ENCODE results near the gene RAB11FIP3.

The RAB11FIP3 gene

GRCh38 chr16:533391-534123, 108.1 kb downstream of the RAB11FIP3 start:
- Histone ChIP-seq H3K4me1 (ENCODE audit: control insufficient read depth, insufficient read depth, low read depth, low read length) (peaks cover 71% of the 10 kb centered on the region), H2BK120ac (ENCODE audit: low read depth, low read length) (no peak overlapping the region), H2AK5ac (ENCODE audit: low read length, severe bottlenecking) (no peak overlapping the region), H3K27ac (ENCODE audit: low read length, poor library complexity, severe bottlenecking) (no peak overlapping the region), H3K79me1 (replicated peaks; ENCODE audit: low read length, poor library complexity, severe bottlenecking) (peaks cover 25% of the 10 kb centered on the region), H3K23ac (ENCODE audit: low read length in 2 of 2) (no peak overlapping the region), H4K91ac (ENCODE audit: low read length) (no peak overlapping the region), H4K8ac (ENCODE audit: low read length) (no peak overlapping the region), H2BK12ac (ENCODE audit: low read length in 2 of 2) (no peak overlapping the region), H3K27me3 (ENCODE audit: control insufficient read depth in 1 of 2, insufficient read depth in 1 of 2, low read length in 2 of 2) (no peaks in the 10 kb centered on the region), H3K14ac (ENCODE audit: low read length in 2 of 2) (no peak overlapping the region), H3K9me3 (ENCODE audit: control insufficient read depth, low read length) (no peaks in the 10 kb centered on the region), H2BK15ac (ENCODE audit: low read depth, poor library complexity, severe bottlenecking) (no peak overlapping the region), H3K4me3 (ENCODE audit: insufficient read depth in 1 of 2, low read depth in 1 of 2, low read length in 2 of 2) (no peak overlapping the region), H2AFZ (ENCODE audit: low read depth, low read length) (no peak overlapping the region), H3K4ac (ENCODE audit: low read depth in 1 of 2, low read length in 2 of 2) (no peak overlapping the region), H2BK5ac (ENCODE audit: low read depth, low read length, poor library complexity, severe bottlenecking) (no peak overlapping the region), H3K4me2 (ENCODE audit: low read length, poor library complexity, severe bottlenecking) (no peak overlapping the region), H3K9ac (ENCODE audit: low read length) (no peak overlapping the region), H3K18ac (ENCODE audit: low read depth in 1 of 2, low read length in 2 of 2) (no peak overlapping the region), H3K36me3 (ENCODE audit: control insufficient read depth in 1 of 2, insufficient read depth in 2 of 2, low read depth in 1 of 2, low read length in 2 of 2) (peaks cover 18 to 63% of the 10 kb centered on the region in 2 experiments)
- no peak for DNase-seq
- WGBS, result 87% methylated on average over 30 of the region's 30 CpGs

DNA sequence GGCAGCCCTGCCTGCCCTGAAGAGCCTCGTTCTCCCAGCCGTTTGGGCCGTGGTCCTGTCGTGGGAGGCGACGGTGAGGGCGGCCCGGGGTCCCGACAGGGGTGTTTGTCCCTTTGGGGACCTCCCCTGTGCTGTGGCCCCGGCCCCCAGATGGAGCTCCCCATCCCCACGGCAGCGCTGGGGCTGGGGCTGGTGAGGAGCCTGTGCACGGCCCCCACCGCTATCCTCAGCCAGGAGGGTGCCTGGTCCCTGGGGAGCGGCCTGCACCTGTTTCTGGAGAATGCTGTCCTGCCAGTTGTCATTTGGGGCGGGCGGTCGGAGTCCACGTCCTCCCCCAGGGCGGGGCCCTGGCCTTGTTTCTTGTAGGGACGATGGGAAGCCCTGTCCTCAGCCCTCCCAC, 108.7 kb downstream of the RAB11FIP3 start:
- Histone ChIP-seq H3K18ac (ENCODE audit: low read depth in 1 of 2, low read length in 2 of 2) (no peak overlapping the region), H3K79me1 (replicated peaks; ENCODE audit: low read length, poor library complexity, severe bottlenecking) (peaks cover 27% of the 10 kb centered on the region), H2BK120ac (ENCODE audit: low read depth, low read length) (no peak overlapping the region), H3K4ac (ENCODE audit: low read depth in 1 of 2, low read length in 2 of 2) (no peak overlapping the region), H4K8ac (ENCODE audit: low read length) (no peak overlapping the region), H2AK5ac (ENCODE audit: low read length, severe bottlenecking) (no peak overlapping the region), H2BK15ac (ENCODE audit: low read depth, poor library complexity, severe bottlenecking) (no peak overlapping the region), H3K4me3 (ENCODE audit: insufficient read depth in 1 of 2, low read depth in 1 of 2, low read length in 2 of 2) (no peak overlapping the region), H3K27ac (ENCODE audit: low read length, poor library complexity, severe bottlenecking) (no peak overlapping the region), H3K4me1 (ENCODE audit: control insufficient read depth, insufficient read depth, low read depth, low read length) (peaks cover 67% of the 10 kb centered on the region), H2BK5ac (ENCODE audit: low read depth, low read length, poor library complexity, severe bottlenecking) (no peak overlapping the region), H3K9ac (ENCODE audit: low read length) (no peak overlapping the region), H3K4me2 (ENCODE audit: low read length, poor library complexity, severe bottlenecking) (no peak overlapping the region), H3K36me3 (ENCODE audit: control insufficient read depth in 1 of 2, insufficient read depth in 2 of 2, low read depth in 1 of 2, low read length in 2 of 2) (peaks cover 18 to 69% of the 10 kb centered on the region in 2 experiments), H2AFZ (ENCODE audit: low read depth, low read length) (no peak overlapping the region), H4K91ac (ENCODE audit: low read length) (no peak overlapping the region), H3K23ac (ENCODE audit: low read length in 2 of 2) (no peak overlapping the region), H3K9me3 (ENCODE audit: control insufficient read depth, low read length) (no peaks in the 10 kb centered on the region), H2BK12ac (ENCODE audit: low read length in 2 of 2) (no peak overlapping the region), H3K14ac (ENCODE audit: low read length in 2 of 2) (no peak overlapping the region), H3K27me3 (ENCODE audit: control insufficient read depth in 1 of 2, insufficient read depth in 1 of 2, low read length in 2 of 2) (no peaks in the 10 kb centered on the region)
- no peak for DNase-seq
- 93% methylated on average over 21 of the region's 21 CpGs for WGBS

DNA sequence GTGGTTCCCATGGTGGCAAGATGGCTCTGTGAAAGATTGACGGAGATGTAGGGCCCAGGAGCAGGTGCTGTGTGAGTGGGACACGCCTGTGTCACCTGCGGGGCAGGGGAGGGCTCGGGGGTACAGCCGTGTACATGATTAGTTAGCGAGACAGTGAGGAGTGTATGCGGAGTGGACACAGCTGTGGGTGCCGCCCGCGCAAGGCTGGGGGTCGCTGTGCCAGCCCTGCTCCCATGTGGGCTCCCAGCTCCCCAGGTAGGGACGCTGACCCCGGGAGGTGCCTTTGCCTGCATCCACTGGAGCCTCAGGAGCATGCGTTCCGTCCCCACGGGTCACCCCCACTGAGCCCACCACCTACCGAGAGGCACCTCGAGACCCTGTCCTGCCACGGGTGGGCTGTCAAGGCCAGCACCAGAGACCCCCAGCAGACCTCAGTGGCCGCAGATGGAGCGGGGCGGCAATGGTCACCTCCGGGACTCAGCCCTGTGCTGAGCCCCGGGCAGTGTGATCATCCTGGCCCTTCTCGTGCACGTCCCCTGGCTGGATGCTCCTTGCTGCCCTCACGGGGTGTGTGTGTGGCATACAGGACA, 109.5 kb downstream of the RAB11FIP3 start:
- Histone ChIP-seq H2BK120ac (ENCODE audit: low read depth, low read length) (no peak overlapping the region), H3K4me2 (ENCODE audit: low read length, poor library complexity, severe bottlenecking) (peak overlapping the region; percentile 30), H3K4ac (ENCODE audit: low read depth in 1 of 2, low read length in 2 of 2) (peak overlapping the region in 1 of 2 experiments; percentile 22), H3K23ac (ENCODE audit: low read length in 2 of 2) (no peak overlapping the region), H2BK15ac (ENCODE audit: low read depth, poor library complexity, severe bottlenecking) (no peak overlapping the region), H3K4me3 (ENCODE audit: insufficient read depth in 1 of 2, low read depth in 1 of 2, low read length in 2 of 2) (peak overlapping the region in 1 of 2 experiments; percentile 36), H3K4me1 (ENCODE audit: control insufficient read depth, insufficient read depth, low read depth, low read length) (peaks cover 67% of the 10 kb centered on the region), H3K27ac (ENCODE audit: low read length, poor library complexity, severe bottlenecking) (no peak overlapping the region), H3K14ac (ENCODE audit: low read length in 2 of 2) (peak overlapping the region in 1 of 2 experiments; percentile 5), H4K8ac (ENCODE audit: low read length) (no peak overlapping the region), H3K36me3 (ENCODE audit: control insufficient read depth in 1 of 2, insufficient read depth in 2 of 2, low read depth in 1 of 2, low read length in 2 of 2) (peaks cover 12 to 62% of the 10 kb centered on the region in 2 experiments), H2BK12ac (ENCODE audit: low read length in 2 of 2) (peak overlapping the region; percentile 1 to 64), H3K79me1 (replicated peaks; ENCODE audit: low read length, poor library complexity, severe bottlenecking) (peaks cover 31% of the 10 kb centered on the region), H4K91ac (ENCODE audit: low read length) (peak overlapping the region; percentile 36), H2AK5ac (ENCODE audit: low read length, severe bottlenecking) (no peak overlapping the region), H2BK5ac (ENCODE audit: low read depth, low read length, poor library complexity, severe bottlenecking) (no peak overlapping the region), H3K27me3 (ENCODE audit: control insufficient read depth in 1 of 2, insufficient read depth in 1 of 2, low read length in 2 of 2) (no peaks in the 10 kb centered on the region), H3K9me3 (ENCODE audit: control insufficient read depth, low read length) (no peaks in the 10 kb centered on the region), H2AFZ (ENCODE audit: low read depth, low read length) (no peak overlapping the region), H3K9ac (ENCODE audit: low read length) (peak overlapping the region; percentile 39), H3K18ac (ENCODE audit: low read depth in 1 of 2, low read length in 2 of 2) (peak overlapping the region in 1 of 2 experiments; percentile 61)
- WGBS, result 94% methylated on average over 27 of the region's 27 CpGs
- DNase-seq, result no peak

All from mesenchymal stem cell (in vitro differentiated cells and primary cell).